H1 (cell line): Measurements from ENCODE around the gene SLC35F3. TPM values are rescaled to one million over a fixed set of nuclear protein-coding genes. Genes with fewer than 3 reads are reported as not detected.

ENCODE experiments used
- BRCA1 ChIP-seq: IDR thresholded peaks from 2 replicates; pipeline ENCODE4 v1.6.1; 2012; ENCODE audit warnings: low read depth, low read length, improper control_type of control experiment
- CHD7 ChIP-seq: fragments of 300-600 bp; sonication (generic); IDR thresholded peaks from 2 replicates; pipeline ENCODE4 v1.7.1; 2012; ENCODE audit warnings: low read length, moderate library complexity, mild to moderate bottlenecking, inconsistent platforms; ENCODE audit not compliant: insufficient replicate concordance
- POLR2A ChIP-seq, 2 experiments: IDR thresholded peaks; 1 replicate in 1 of 2; 2 replicates in 1 of 2; pipeline ENCODE4 v1.6.1; 2011; ENCODE audit warnings: low read depth in 2 of 2, low read length in 2 of 2, mild to moderate bottlenecking in 2 of 2; ENCODE audit errors: control extremely low read depth in 1 of 2
- RBBP5 ChIP-seq: IDR thresholded peaks from 2 replicates; pipeline ENCODE4 v1.7.1; 2012; ENCODE audit warnings: low read depth, mild to moderate bottlenecking, inconsistent platforms, low read length, moderate library complexity, borderline replicate concordance
- SIX5 ChIP-seq: IDR thresholded peaks from 2 replicates; pipeline ENCODE4 v1.6.1; 2011; ENCODE audit warnings: mild to moderate bottlenecking, low read depth, low read length
- polyA plus RNA-seq, 7 experiments: library from polyadenylated mRNA; depleted of rRNA in 3 of 7; stranded (reverse) in 5 of 7; unstranded in 2 of 7; fragments of >200 nt in 5 of 7; fragments of 200-250 nt in 2 of 7; gene quantifications; 1 replicate in 5 of 7; 2 replicates in 1 of 7; 4 replicates in 1 of 7; pipeline versions ENCODE4 v1.2.1 to v1.2.3, GENCODE V29; 2011 to 2013; ENCODE audit warnings: missing spikeins in 2 of 7, mixed read lengths in 2 of 7
- total RNA-seq: library from RNA; stranded (reverse); fragmentation: NEBNext Ultra II Directional; extraction: Animal tissue kit (Norgen Biotek cat#: 25700); gene quantifications from 2 replicates; pipeline ENCODE4 v1.2.1, GENCODE V29; 2021

Gene SLC35F3
- total and polyA plus RNA-seq, 2 of the 8 experiments (the other 6 are each of a cell fraction or from before 2014, with no cell fraction given): 0.78 to 1.2 TPM

GRCh38 chr1:234072793-234073192, 168.3 kb downstream of the SLC35F3 start (continued):
- TF ChIP-seq CHD7 (no peak), RBBP5 (no peak), SIX5 (no peak), POLR2A (IDR thresholded peaks at IDR 0.05; ENCODE audit: control extremely low read depth in 1 of 2, low read depth in 2 of 2, low read length in 2 of 2) (no peak), BRCA1 (no peak)
